ENCODE data around the gene STXBP5L. TPM values are rescaled to one million over a fixed set of nuclear protein-coding genes. Genes with fewer than 3 reads are reported as not detected.
"Not testable (repeated sequence)": the region's sequence is repeated elsewhere in the genome, so short reads cannot be mapped to it uniquely, and the experiment has no call there.

Gene STXBP5L
- total and polyA plus RNA-seq, 2 of the 4 experiments (the other 2 are of a cell fraction), result not detected

- TF ChIP-seq CEBPB (IDR thresholded peaks at IDR 0.05; ENCODE audit: low read depth, low read length) (no peak), FOS (IDR thresholded peaks at IDR 0.05; ENCODE audit: low read depth, low read length) (no peak), RFX5 (IDR thresholded peaks at IDR 0.05; ENCODE audit: low read depth, low read length) (no peak)
Observed at GRCh38 chr3:121436641-121437040, 528.6 kb downstream of the STXBP5L start (continued).

GRCh38 chr3:121443456-121443855, 535.5 kb downstream of the STXBP5L start:
- H3K4me2 ChIP-seq (ENCODE audit: low read depth, low read length), result no peak overlapping the region
- no peak overlapping the region for H3K56ac ChIP-seq (ENCODE audit: extremely low read depth, insufficient read depth, low read length)
- H3K4me1 ChIP-seq (ENCODE audit: control insufficient read depth, insufficient read depth, low read length), result no peaks in the 10 kb centered on the region
- H3K9me1 ChIP-seq (ENCODE audit: insufficient read depth, low read length), result no peaks in the 10 kb centered on the region
- no peak overlapping the region for H2AFZ ChIP-seq (replicated peaks; ENCODE audit: low read length, poor library complexity)
- no peaks in the 10 kb centered on the region for H3K79me1 ChIP-seq (ENCODE audit: low read depth in 1 of 2, low read length in 2 of 2)
- H4K20me1 ChIP-seq (ENCODE audit: insufficient read depth, low read length), result no peaks in the 10 kb centered on the region
- TF ChIP-seq CHD1 (IDR thresholded peaks at IDR 0.05; ENCODE audit: low read depth, low read length), result no peak
- no peak for TF ChIP-seq POLR2A (IDR thresholded peaks at IDR 0.05; ENCODE audit: low read depth, low read length)
- 0 out of 2 replicates have a peak, but pooled peaks have one; percentile 18 for TF ChIP-seq CEBPB (IDR thresholded peaks at IDR 0.05; ENCODE audit: low read depth, low read length)
- CTCF ChIA-PET, result no interaction called here
- BruUV-seq (replicated peaks), result no TSS peak
- H2AK5ac ChIP-seq (ENCODE audit: low read depth, low read length), result no peak overlapping the region
- no peak overlapping the region for H2BK20ac ChIP-seq (ENCODE audit: low read depth, low read length)
- H2BK15ac ChIP-seq (ENCODE audit: low read depth, low read length), result no peak overlapping the region
- no peak overlapping the region for H4K8ac ChIP-seq (ENCODE audit: low read depth in 2 of 2, low read length in 2 of 2)
- in situ Hi-C loops (cut with MboI; ENCODE audit: low sequenced_read_pairs), result no loop called here
- H3K36me3 ChIP-seq (ENCODE audit: control insufficient read depth, insufficient read depth, low read length), result no peaks in the 10 kb centered on the region
- no peak overlapping the region for H2BK5ac ChIP-seq (ENCODE audit: low read depth, low read length, poor library complexity, severe bottlenecking)
- ATAC-seq (ENCODE audit: low read depth), result no peak
- no peak overlapping the region for H3K14ac ChIP-seq (replicated peaks; ENCODE audit: low read depth, low read length)
- intact Hi-C loops (cut with micrococcal nuclease), result no loop called here
- H3K18ac ChIP-seq (ENCODE audit: low read depth, low read length), result no peak overlapping the region
- no peak overlapping the region for H2AK9ac ChIP-seq (replicated peaks; ENCODE audit: low read depth, low read length, poor library complexity)
- no peak overlapping the region for H2BK120ac ChIP-seq (ENCODE audit: low read depth, low read length)
- dilution Hi-C loops (cut with HindIII; ENCODE audit: low sequenced_read_pairs, unreplicated experiment), result no loop called here
- no peak overlapping the region for H3K4ac ChIP-seq (ENCODE audit: low read depth, low read length)
- no CpG with 5 or more reads among the region's 1 CpG for WGBS, 2 experiments (ENCODE audit: extremely low coverage in 2 of 2, insufficient read length in 1 of 2)
- H3K23ac ChIP-seq (ENCODE audit: low read depth, low read length), result no peak overlapping the region
- POLR2A ChIA-PET (ENCODE audit: unreplicated experiment), result no interaction called here
- no peak overlapping the region for H3K9ac ChIP-seq (ENCODE audit: low read depth, low read length)
- H4K91ac ChIP-seq (ENCODE audit: insufficient read depth, low read depth, low read length), result no peak overlapping the region
- H3K9me3 ChIP-seq (ENCODE audit: control insufficient read depth, insufficient read depth, low read length), result no peaks in the 10 kb centered on the region
- DNase-seq, result peak; percentile 26
- no peak overlapping the region for H4K5ac ChIP-seq (ENCODE audit: low read depth, low read length)
- H3K4me3 ChIP-seq (ENCODE audit: insufficient read depth, low read depth, low read length), result no peak overlapping the region
- no peak overlapping the region for H3K27ac ChIP-seq (ENCODE audit: insufficient read depth, low read length)
- no peaks in the 10 kb centered on the region for H3K27me3 ChIP-seq (ENCODE audit: control insufficient read depth, insufficient read depth, low read length)

- POLR2A ChIA-PET (ENCODE audit: unreplicated experiment); H3K27me3 ChIP-seq (ENCODE audit: control insufficient read depth, insufficient read depth, low read length); H2BK120ac ChIP-seq (ENCODE audit: low read depth, low read length); H3K9me1 ChIP-seq (ENCODE audit: insufficient read depth, low read length); H3K23ac ChIP-seq (ENCODE audit: low read depth, low read length); H4K20me1 ChIP-seq (ENCODE audit: insufficient read depth, low read length); BruUV-seq (replicated peaks); H3K36me3 ChIP-seq (ENCODE audit: control insufficient read depth, insufficient read depth, low read length); H3K79me1 ChIP-seq (ENCODE audit: low read depth in 1 of 2, low read length in 2 of 2); CTCF ChIA-PET; in situ Hi-C loops (cut with MboI; ENCODE audit: low sequenced_read_pairs); H2BK20ac ChIP-seq (ENCODE audit: low read depth, low read length); H3K4me3 ChIP-seq (ENCODE audit: insufficient read depth, low read depth, low read length); H2AK5ac ChIP-seq (ENCODE audit: low read depth, low read length); H3K9ac ChIP-seq (ENCODE audit: low read depth, low read length); H2BK5ac ChIP-seq (ENCODE audit: low read depth, low read length, poor library complexity, severe bottlenecking); H3K4me1 ChIP-seq (ENCODE audit: control insufficient read depth, insufficient read depth, low read length); H3K18ac ChIP-seq (ENCODE audit: low read depth, low read length); H3K4me2 ChIP-seq (ENCODE audit: low read depth, low read length); H2AFZ ChIP-seq (replicated peaks; ENCODE audit: low read length, poor library complexity); H2BK15ac ChIP-seq (ENCODE audit: low read depth, low read length); H2AK9ac ChIP-seq (replicated peaks; ENCODE audit: low read depth, low read length, poor library complexity); ATAC-seq (ENCODE audit: low read depth); dilution Hi-C loops (cut with HindIII; ENCODE audit: low sequenced_read_pairs, unreplicated experiment); DNase-seq; H3K27ac ChIP-seq (ENCODE audit: insufficient read depth, low read length); H3K14ac ChIP-seq (replicated peaks; ENCODE audit: low read depth, low read length); H4K91ac ChIP-seq (ENCODE audit: insufficient read depth, low read depth, low read length); H4K8ac ChIP-seq (ENCODE audit: low read depth in 2 of 2, low read length in 2 of 2); H4K5ac ChIP-seq (ENCODE audit: low read depth, low read length); H3K56ac ChIP-seq (ENCODE audit: extremely low read depth, insufficient read depth, low read length); H3K9me3 ChIP-seq (ENCODE audit: control insufficient read depth, insufficient read depth, low read length); intact Hi-C loops (cut with micrococcal nuclease); H3K4ac ChIP-seq (ENCODE audit: low read depth, low read length): not testable (repeated sequence)
- 91% methylated on average over 4 of the region's 12 CpGs; no CpG with 5 or more reads in 1 of the 2 experiments for WGBS, 2 experiments (ENCODE audit: extremely low coverage in 2 of 2, insufficient read length in 1 of 2)
Observed at GRCh38 chr3:121451752-121452151, 543.7 kb downstream of the STXBP5L start.
